Measurements from ENCODE around the gene CALML3.

Gene CALML3

GRCh38 chr10:5540080-5540479 is 15.3 kb downstream of the CALML3 start:
- Histone ChIP-seq H3K27ac (ENCODE audit: low read length) (no peak overlapping the region), H3K9ac (ENCODE audit: low read length) (no peak overlapping the region), H3K36me3 (ENCODE audit: control insufficient read depth, low read depth, low read length) (no peaks in the 10 kb centered on the region), H3K27me3 (ENCODE audit: control insufficient read depth, insufficient read depth, low read length) (no peaks in the 10 kb centered on the region), H3K4me3 (ENCODE audit: low read length) (no peak overlapping the region), H3K9me3 (ENCODE audit: control insufficient read depth, low read depth, low read length) (peaks cover 8% of the 10 kb centered on the region), H3K4me1 (ENCODE audit: control insufficient read depth, low read depth, low read length) (no peaks in the 10 kb centered on the region)

GRCh38 chr10:5540891-5541290 is 16.1 kb downstream of the CALML3 start:
- Histone ChIP-seq H3K27ac (ENCODE audit: low read length) (no peak overlapping the region), H3K27me3 (ENCODE audit: control insufficient read depth, insufficient read depth, low read length) (no peaks in the 10 kb centered on the region), H3K4me3 (ENCODE audit: low read length) (no peak overlapping the region), H3K4me1 (ENCODE audit: control insufficient read depth, low read depth, low read length) (no peaks in the 10 kb centered on the region), H3K36me3 (ENCODE audit: control insufficient read depth, low read depth, low read length) (no peaks in the 10 kb centered on the region), H3K9ac (ENCODE audit: low read length) (no peak overlapping the region), H3K9me3 (ENCODE audit: control insufficient read depth, low read depth, low read length) (peaks cover 8% of the 10 kb centered on the region)

- Histone ChIP-seq H3K27ac (ENCODE audit: low read length) (no peak overlapping the region), H3K36me3 (ENCODE audit: control insufficient read depth, low read depth, low read length) (no peaks in the 10 kb centered on the region), H3K4me1 (ENCODE audit: control insufficient read depth, low read depth, low read length) (no peaks in the 10 kb centered on the region), H3K9ac (ENCODE audit: low read length) (no peak overlapping the region), H3K27me3 (ENCODE audit: control insufficient read depth, insufficient read depth, low read length) (no peaks in the 10 kb centered on the region), H3K9me3 (ENCODE audit: control insufficient read depth, low read depth, low read length) (peaks cover 8% of the 10 kb centered on the region), H3K4me3 (ENCODE audit: low read length) (no peak overlapping the region)
Observed at GRCh38 chr10:5542100-5542499, 17.3 kb downstream of the CALML3 start.

GRCh38 chr10:5543623-5544022 is 18.9 kb downstream of the CALML3 start:
- Histone ChIP-seq H3K27me3 (ENCODE audit: control insufficient read depth, insufficient read depth, low read length) (no peaks in the 10 kb centered on the region), H3K9ac (ENCODE audit: low read length) (no peak overlapping the region), H3K27ac (ENCODE audit: low read length) (no peak overlapping the region), H3K4me3 (ENCODE audit: low read length) (no peak overlapping the region), H3K9me3 (ENCODE audit: control insufficient read depth, low read depth, low read length) (peaks cover 8% of the 10 kb centered on the region), H3K4me1 (ENCODE audit: control insufficient read depth, low read depth, low read length) (no peaks in the 10 kb centered on the region), H3K36me3 (ENCODE audit: control insufficient read depth, low read depth, low read length) (no peaks in the 10 kb centered on the region)

- no peaks in the 10 kb centered on the region for H3K36me3 ChIP-seq (ENCODE audit: control insufficient read depth, low read depth, low read length)
- H3K27ac ChIP-seq (ENCODE audit: low read length), result no peak overlapping the region
- no peaks in the 10 kb centered on the region for H3K27me3 ChIP-seq (ENCODE audit: control insufficient read depth, insufficient read depth, low read length)
- H3K9ac ChIP-seq (ENCODE audit: low read length), result no peak overlapping the region
- H3K9me3 ChIP-seq (ENCODE audit: control insufficient read depth, low read depth, low read length), result peaks cover 8% of the 10 kb centered on the region
- H3K4me1 ChIP-seq (ENCODE audit: control insufficient read depth, low read depth, low read length), result no peaks in the 10 kb centered on the region
- no peak overlapping the region for H3K4me3 ChIP-seq (ENCODE audit: low read length)
Observed at GRCh38 chr10:5544216-5544805, 19.6 kb downstream of the CALML3 start.

GRCh38 chr10:5545011-5545410 is 20.2 kb downstream of the CALML3 start:
- Histone ChIP-seq H3K27me3 (ENCODE audit: control insufficient read depth, insufficient read depth, low read length) (no peaks in the 10 kb centered on the region), H3K27ac (ENCODE audit: low read length) (no peak overlapping the region), H3K4me1 (ENCODE audit: control insufficient read depth, low read depth, low read length) (no peaks in the 10 kb centered on the region)

GRCh38 chr10:5545426-5545777 is 20.6 kb downstream of the CALML3 start:
- no peaks in the 10 kb centered on the region for H3K36me3 ChIP-seq (ENCODE audit: control insufficient read depth, low read depth, low read length)
- no peak overlapping the region for H3K27ac ChIP-seq (ENCODE audit: low read length)
- peaks cover 8% of the 10 kb centered on the region for H3K9me3 ChIP-seq (ENCODE audit: control insufficient read depth, low read depth, low read length)
- no peaks in the 10 kb centered on the region for H3K27me3 ChIP-seq (ENCODE audit: control insufficient read depth, insufficient read depth, low read length)
- no peaks in the 10 kb centered on the region for H3K4me1 ChIP-seq (ENCODE audit: control insufficient read depth, low read depth, low read length)
- H3K9ac ChIP-seq (ENCODE audit: low read length), result no peak overlapping the region
- H3K4me3 ChIP-seq (ENCODE audit: low read length), result no peak overlapping the region

More at GRCh38 chr10:5545011-5545410, 20.2 kb downstream of the CALML3 start:
- Histone ChIP-seq H3K36me3 (ENCODE audit: control insufficient read depth, low read depth, low read length) (no peaks in the 10 kb centered on the region), H3K9me3 (ENCODE audit: control insufficient read depth, low read depth, low read length) (peaks cover 8% of the 10 kb centered on the region), H3K4me3 (ENCODE audit: low read length) (no peak overlapping the region), H3K9ac (ENCODE audit: low read length) (no peak overlapping the region)

GRCh38 chr10:5545778-5546710 is 21.3 kb downstream of the CALML3 start:
- H3K9me3 ChIP-seq (ENCODE audit: control insufficient read depth, low read depth, low read length), result peaks cover 8% of the 10 kb centered on the region
- H3K27me3 ChIP-seq (ENCODE audit: control insufficient read depth, insufficient read depth, low read length), result no peaks in the 10 kb centered on the region
- no peak overlapping the region for H3K27ac ChIP-seq (ENCODE audit: low read length)
- H3K9ac ChIP-seq (ENCODE audit: low read length), result no peak overlapping the region
- H3K4me3 ChIP-seq (ENCODE audit: low read length), result no peak overlapping the region
- H3K36me3 ChIP-seq (ENCODE audit: control insufficient read depth, low read depth, low read length), result no peaks in the 10 kb centered on the region
- no peaks in the 10 kb centered on the region for H3K4me1 ChIP-seq (ENCODE audit: control insufficient read depth, low read depth, low read length)

- no peaks in the 10 kb centered on the region for H3K27me3 ChIP-seq (ENCODE audit: control insufficient read depth, insufficient read depth, low read length)
- H3K9me3 ChIP-seq (ENCODE audit: control insufficient read depth, low read depth, low read length), result peaks cover 8% of the 10 kb centered on the region
- no peak overlapping the region for H3K4me3 ChIP-seq (ENCODE audit: low read length)
- no peak overlapping the region for H3K9ac ChIP-seq (ENCODE audit: low read length)
- no peaks in the 10 kb centered on the region for H3K4me1 ChIP-seq (ENCODE audit: control insufficient read depth, low read depth, low read length)
- H3K36me3 ChIP-seq (ENCODE audit: control insufficient read depth, low read depth, low read length), result no peaks in the 10 kb centered on the region
- H3K27ac ChIP-seq (ENCODE audit: low read length), result no peak overlapping the region
Observed at GRCh38 chr10:5546891-5547680, 22.3 kb downstream of the CALML3 start.

- Histone ChIP-seq H3K4me3 (ENCODE audit: low read length) (no peak overlapping the region), H3K9ac (ENCODE audit: low read length) (no peak overlapping the region), H3K9me3 (ENCODE audit: control insufficient read depth, low read depth, low read length) (peaks cover 8% of the 10 kb centered on the region), H3K27me3 (ENCODE audit: control insufficient read depth, insufficient read depth, low read length) (no peaks in the 10 kb centered on the region), H3K36me3 (ENCODE audit: control insufficient read depth, low read depth, low read length) (no peaks in the 10 kb centered on the region), H3K27ac (ENCODE audit: low read length) (no peak overlapping the region), H3K4me1 (ENCODE audit: control insufficient read depth, low read depth, low read length) (no peaks in the 10 kb centered on the region)
Observed at GRCh38 chr10:5547681-5547930, 22.8 kb downstream of the CALML3 start.

- Histone ChIP-seq H3K9ac (ENCODE audit: low read length) (no peak overlapping the region), H3K4me1 (ENCODE audit: control insufficient read depth, low read depth, low read length) (no peaks in the 10 kb centered on the region), H3K27ac (ENCODE audit: low read length) (no peak overlapping the region), H3K27me3 (ENCODE audit: control insufficient read depth, insufficient read depth, low read length) (no peaks in the 10 kb centered on the region), H3K36me3 (ENCODE audit: control insufficient read depth, low read depth, low read length) (no peaks in the 10 kb centered on the region), H3K4me3 (ENCODE audit: low read length) (no peak overlapping the region), H3K9me3 (ENCODE audit: control insufficient read depth, low read depth, low read length) (peaks cover 8% of the 10 kb centered on the region)
Observed at GRCh38 chr10:5547931-5548660, 23.3 kb downstream of the CALML3 start.

All from iPS-18a (cell line).